HepG2 (cell line): ENCODE data around the gene TCAF1. TPM values are rescaled to one million over a fixed set of nuclear protein-coding genes. Genes with fewer than 3 reads are reported as not detected.

Experiments used
- DPF2 ChIP-seq: sonication (generic); formaldehyde crosslinking; IDR thresholded peaks from 2 replicates; pipeline ENCODE4 v1.4.0; 2020; ENCODE audit warnings: mild to moderate bottlenecking, low read depth, missing genetic modification reagents, borderline replicate concordance
- ESRRA ChIP-seq: sonication (generic); formaldehyde crosslinking; IDR thresholded peaks from 2 replicates; pipeline ENCODE4 v1.5.1; 2020; ENCODE audit warnings: mild to moderate bottlenecking, low read depth, missing genetic modification reagents
- NCOA1 ChIP-seq: sonication (generic); formaldehyde crosslinking; IDR thresholded peaks from 2 replicates; pipeline ENCODE4 v1.9.0; 2021; ENCODE audit warnings: missing genetic modification reagents
- NR0B2 ChIP-seq: sonication (generic); formaldehyde crosslinking; IDR thresholded peaks from 2 replicates; pipeline ENCODE4 v1.4.0; 2020; ENCODE audit warnings: mild to moderate bottlenecking, missing genetic modification reagents
- PAF1 ChIP-seq: IDR thresholded peaks from 2 replicates; pipeline ENCODE4 v1.6.1; 2016; ENCODE audit warnings: missing genetic modification reagents, missing compliant biosample characterization
- PAWR ChIP-seq: sonication (generic); formaldehyde crosslinking; IDR thresholded peaks from 2 replicates; pipeline ENCODE4 v1.4.0; 2020; ENCODE audit warnings: missing genetic modification reagents, mild to moderate bottlenecking, borderline replicate concordance
- RBM22 ChIP-seq: fragments of 200-400 bp; formaldehyde crosslinking; optimal IDR thresholded peaks from 2 replicates; pipeline ENCODE3; 2017; ENCODE audit warnings: mild to moderate bottlenecking, low read length, moderate library complexity
- SNRNP70 ChIP-seq: fragments of 200-400 bp; formaldehyde crosslinking; IDR thresholded peaks from 2 replicates; pipeline ENCODE4 v1.6.1; 2017; ENCODE audit warnings: mild to moderate bottlenecking, low read depth, low read length, moderate library complexity
- ZFP41 ChIP-seq: sonication (generic); formaldehyde crosslinking; IDR thresholded peaks from 2 replicates; pipeline ENCODE4 v1.4.0; 2020; ENCODE audit warnings: mild to moderate bottlenecking, missing genetic modification reagents, borderline replicate concordance
- ZNF121 ChIP-seq: sonication (generic); formaldehyde crosslinking; IDR thresholded peaks from 2 replicates; pipeline ENCODE4 v1.5.0; 2020; ENCODE audit warnings: mild to moderate bottlenecking, missing genetic modification reagents
- ZNF138 ChIP-seq: sonication (generic); formaldehyde crosslinking; IDR thresholded peaks from 2 replicates; pipeline ENCODE4 v1.5.0; 2020; ENCODE audit warnings: mild to moderate bottlenecking, low read depth, missing genetic modification reagents
- ZNF350 ChIP-seq: sonication (generic); formaldehyde crosslinking; IDR thresholded peaks from 2 replicates; pipeline ENCODE4 v1.4.0; 2020; ENCODE audit warnings: mild to moderate bottlenecking, low read depth, missing genetic modification reagents, borderline replicate concordance
- ZNF484 ChIP-seq: sonication (generic); formaldehyde crosslinking; IDR thresholded peaks from 2 replicates; pipeline ENCODE4 v1.5.1; 2020; ENCODE audit warnings: mild to moderate bottlenecking, low read depth, missing genetic modification reagents, borderline replicate concordance
- ZNF567 ChIP-seq: sonication (generic); formaldehyde crosslinking; IDR thresholded peaks from 2 replicates; pipeline ENCODE4 v1.8.1; 2023; ENCODE audit warnings: mild to moderate bottlenecking, missing genetic modification reagents, borderline replicate concordance
- ZNF614 ChIP-seq: IDR thresholded peaks from 2 replicates; pipeline ENCODE4 v1.6.1; 2018; ENCODE audit warnings: missing biosample characterization, missing genetic modification reagents, inconsistent platforms, borderline replicate concordance
- ZNF652 ChIP-seq: IDR thresholded peaks from 2 replicates; pipeline ENCODE4 v1.6.1; 2016; ENCODE audit warnings: low read depth, borderline replicate concordance
- ZNF781 ChIP-seq: sonication (generic); formaldehyde crosslinking; IDR thresholded peaks from 2 replicates; pipeline ENCODE4 v1.5.1; 2020; ENCODE audit warnings: borderline replicate concordance, mild to moderate bottlenecking, missing genetic modification reagents; ENCODE audit errors: not compliant biosample characterization
- polyA plus RNA-seq, 8 experiments: library from polyadenylated mRNA; depleted of rRNA in 3 of 8; stranded (reverse) in 7 of 8; unstranded in 1 of 8; fragments of >200 nt; fragmentation: Illumina TruSeq in 4 of 8; extraction: Trizol in 4 of 8; gene quantifications; 2 replicates each; pipeline versions ENCODE4 v1.2.1 to v1.2.3, GENCODE V29; 2011 to 2016; ENCODE audit warnings: low read depth in 4 of 8, missing spikeins in 1 of 8, mixed read lengths in 1 of 8; ENCODE audit not compliant: insufficient read depth in 1 of 8
- total RNA-seq, 5 experiments: library from RNA; depleted of rRNA; stranded (reverse); fragments of >200 nt; fragmentation: Illumina TruSeq; extraction: Trizol; gene quantifications; 2 replicates each; pipeline ENCODE4 v1.2.3, GENCODE V29; 2016; ENCODE audit warnings: low read depth in 1 of 5
- TF ChIP-seq, protein P1 (sequence below): sonication (generic); formaldehyde crosslinking; IDR thresholded peaks from 2 replicates; pipeline ENCODE4 v1.4.0; 2020; ENCODE audit warnings: mild to moderate bottlenecking, missing genetic modification reagents
- TF ChIP-seq, protein P2 (sequence below): sonication (generic); formaldehyde crosslinking; IDR thresholded peaks from 2 replicates; pipeline ENCODE4 v1.9.0; 2022; ENCODE audit warnings: low read depth, missing genetic modification reagents
- TF ChIP-seq, protein P3 (sequence below): sonication (generic); formaldehyde crosslinking; IDR thresholded peaks from 2 replicates; pipeline ENCODE4 v1.4.0; 2020; ENCODE audit warnings: missing genetic modification reagents, borderline replicate concordance
- TF ChIP-seq, protein P4 (sequence below): sonication (generic); formaldehyde crosslinking; IDR thresholded peaks from 2 replicates; pipeline ENCODE4 v1.8.0; 2022; ENCODE audit warnings: mild to moderate bottlenecking, missing genetic modification reagents, moderate library complexity

The TCAF1 gene
- total and polyA plus RNA-seq, 2 of the 13 experiments (the other 11 are each of a cell fraction or from before 2014, with no cell fraction given) = 36.2 to 101 TPM

DNA sequence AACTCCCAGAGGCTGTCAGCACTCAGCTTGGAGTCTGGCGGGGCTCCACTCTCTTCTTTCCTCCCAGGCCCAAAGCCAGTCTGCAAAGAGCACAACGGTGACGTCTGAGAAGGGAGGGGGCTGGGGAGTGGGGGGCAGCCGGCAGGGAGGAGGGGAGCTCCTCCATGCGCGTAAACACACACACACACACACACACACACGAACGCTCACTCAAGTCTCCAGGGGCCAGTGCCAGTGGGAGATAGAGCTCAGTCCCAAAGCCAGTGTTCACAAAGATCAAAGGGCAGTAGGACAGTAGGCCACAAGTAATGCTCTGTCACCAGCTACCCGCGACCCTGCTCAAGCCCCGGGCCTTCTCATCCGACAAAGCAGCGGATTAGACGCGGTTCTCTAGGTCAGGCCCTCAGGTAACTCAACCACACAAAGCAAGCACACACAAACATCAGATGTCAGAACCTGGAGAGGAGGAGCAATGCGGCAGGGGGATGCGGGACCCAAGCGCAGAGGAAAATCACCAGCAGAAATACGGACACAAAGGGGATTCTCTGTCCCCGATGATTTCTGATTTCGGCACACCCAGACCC, 19.9 kb downstream of the TCAF1 start (continued):
- TF ChIP-seq ZNF484 (CRISPR knock-in tag) (no peak), ZNF121 (no peak), ZNF350 (CRISPR knock-in tag) (no peak; the same call in 1 of the 2 replicates), PAF1 (CRISPR knock-in tag) (no peak; the same call in 1 of the 2 replicates), ZNF652 (no peak), ZFP41 (no peak), PAWR (CRISPR knock-in tag) (no peak), ESRRA (no peak; the same call in 1 of the 2 replicates), ZNF781 (no peak), DPF2 (CRISPR knock-in tag) (no peak), NR0B2 (CRISPR knock-in tag) (no peak; the same call in 1 of the 2 replicates), NCOA1 (no peak), ZNF614 (CRISPR knock-in tag) (peak; percentile 52; the same call in 1 of the 2 replicates), ZNF138 (no peak), RBM22 (no peak), SNRNP70 (no peak), ZNF567 (CRISPR knock-in tag) (no peak)
- TF ChIP-seq, protein P1, sequence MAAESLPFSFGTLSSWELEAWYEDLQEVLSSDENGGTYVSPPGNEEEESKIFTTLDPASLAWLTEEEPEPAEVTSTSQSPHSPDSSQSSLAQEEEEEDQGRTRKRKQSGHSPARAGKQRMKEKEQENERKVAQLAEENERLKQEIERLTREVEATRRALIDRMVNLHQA (CRISPR knock-in tag) = no peak
- TF ChIP-seq, protein P2, sequence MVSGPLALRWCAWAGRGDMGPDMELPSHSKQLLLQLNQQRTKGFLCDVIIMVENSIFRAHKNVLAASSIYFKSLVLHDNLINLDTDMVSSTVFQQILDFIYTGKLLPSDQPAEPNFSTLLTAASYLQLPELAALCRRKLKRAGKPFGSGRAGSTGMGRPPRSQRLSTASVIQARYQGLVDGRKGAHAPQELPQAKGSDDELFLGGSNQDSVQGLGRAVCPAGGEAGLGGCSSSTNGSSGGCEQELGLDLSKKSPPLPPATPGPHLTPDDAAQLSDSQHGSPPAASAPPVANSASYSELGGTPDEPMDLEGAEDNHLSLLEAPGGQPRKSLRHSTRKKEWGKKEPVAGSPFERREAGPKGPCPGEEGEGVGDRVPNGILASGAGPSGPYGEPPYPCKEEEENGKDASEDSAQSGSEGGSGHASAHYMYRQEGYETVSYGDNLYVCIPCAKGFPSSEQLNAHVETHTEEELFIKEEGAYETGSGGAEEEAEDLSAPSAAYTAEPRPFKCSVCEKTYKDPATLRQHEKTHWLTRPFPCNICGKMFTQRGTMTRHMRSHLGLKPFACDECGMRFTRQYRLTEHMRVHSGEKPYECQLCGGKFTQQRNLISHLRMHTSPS (CRISPR knock-in tag) = peak; percentile 16; the same call in 1 of the 2 replicates
- TF ChIP-seq, protein P3, sequence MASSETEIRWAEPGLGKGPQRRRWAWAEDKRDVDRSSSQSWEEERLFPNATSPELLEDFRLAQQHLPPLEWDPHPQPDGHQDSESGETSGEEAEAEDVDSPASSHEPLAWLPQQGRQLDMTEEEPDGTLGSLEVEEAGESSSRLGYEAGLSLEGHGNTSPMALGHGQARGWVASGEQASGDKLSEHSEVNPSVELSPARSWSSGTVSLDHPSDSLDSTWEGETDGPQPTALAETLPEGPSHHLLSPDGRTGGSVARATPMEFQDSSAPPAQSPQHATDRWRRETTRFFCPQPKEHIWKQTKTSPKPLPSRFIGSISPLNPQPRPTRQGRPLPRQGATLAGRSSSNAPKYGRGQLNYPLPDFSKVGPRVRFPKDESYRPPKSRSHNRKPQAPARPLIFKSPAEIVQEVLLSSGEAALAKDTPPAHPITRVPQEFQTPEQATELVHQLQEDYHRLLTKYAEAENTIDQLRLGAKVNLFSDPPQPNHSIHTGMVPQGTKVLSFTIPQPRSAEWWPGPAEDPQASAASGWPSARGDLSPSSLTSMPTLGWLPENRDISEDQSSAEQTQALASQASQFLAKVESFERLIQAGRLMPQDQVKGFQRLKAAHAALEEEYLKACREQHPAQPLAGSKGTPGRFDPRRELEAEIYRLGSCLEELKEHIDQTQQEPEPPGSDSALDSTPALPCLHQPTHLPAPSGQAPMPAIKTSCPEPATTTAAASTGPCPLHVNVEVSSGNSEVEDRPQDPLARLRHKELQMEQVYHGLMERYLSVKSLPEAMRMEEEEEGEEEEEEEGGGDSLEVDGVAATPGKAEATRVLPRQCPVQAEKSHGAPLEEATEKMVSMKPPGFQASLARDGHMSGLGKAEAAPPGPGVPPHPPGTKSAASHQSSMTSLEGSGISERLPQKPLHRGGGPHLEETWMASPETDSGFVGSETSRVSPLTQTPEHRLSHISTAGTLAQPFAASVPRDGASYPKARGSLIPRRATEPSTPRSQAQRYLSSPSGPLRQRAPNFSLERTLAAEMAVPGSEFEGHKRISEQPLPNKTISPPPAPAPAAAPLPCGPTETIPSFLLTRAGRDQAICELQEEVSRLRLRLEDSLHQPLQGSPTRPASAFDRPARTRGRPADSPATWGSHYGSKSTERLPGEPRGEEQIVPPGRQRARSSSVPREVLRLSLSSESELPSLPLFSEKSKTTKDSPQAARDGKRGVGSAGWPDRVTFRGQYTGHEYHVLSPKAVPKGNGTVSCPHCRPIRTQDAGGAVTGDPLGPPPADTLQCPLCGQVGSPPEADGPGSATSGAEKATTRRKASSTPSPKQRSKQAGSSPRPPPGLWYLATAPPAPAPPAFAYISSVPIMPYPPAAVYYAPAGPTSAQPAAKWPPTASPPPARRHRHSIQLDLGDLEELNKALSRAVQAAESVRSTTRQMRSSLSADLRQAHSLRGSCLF (CRISPR knock-in tag) = no peak
- TF ChIP-seq, protein P4, sequence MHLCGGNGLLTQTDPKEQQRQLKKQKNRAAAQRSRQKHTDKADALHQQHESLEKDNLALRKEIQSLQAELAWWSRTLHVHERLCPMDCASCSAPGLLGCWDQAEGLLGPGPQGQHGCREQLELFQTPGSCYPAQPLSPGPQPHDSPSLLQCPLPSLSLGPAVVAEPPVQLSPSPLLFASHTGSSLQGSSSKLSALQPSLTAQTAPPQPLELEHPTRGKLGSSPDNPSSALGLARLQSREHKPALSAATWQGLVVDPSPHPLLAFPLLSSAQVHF (CRISPR knock-in tag) = no peak
